Esophagus muscularis mucosa (tissue), 3 donors: ENCODE results near the gene KIRREL2.
A peak's percentile ranks its signal among the peaks of the same experiment; 100 is the strongest.

Experiments
- POLR2A ChIP-seq: fragments of 450-650 bp; IDR thresholded peaks from one replicate; pipeline ENCODE4 v1.6.1; 2017; ENCODE audit warnings: antibody characterized with exemption, moderate library complexity, mild to moderate bottlenecking, low read depth
- POLR2AphosphoS5 ChIP-seq, 2 donors: sonication (generic); formaldehyde crosslinking; IDR thresholded peaks; one replicate each; pipeline ENCODE4 v1.6.1; 2017; ENCODE audit warnings: antibody characterized with exemption in 2 of 2
- TF ChIP-seq, protein P1 (sequence below), 3 experiments: fragments of 200-600 bp in 2 of 3; fragments of 450-650 bp in 1 of 3; sonication (generic) in 2 of 3; IDR thresholded peaks; one replicate each; pipeline ENCODE4 v1.5.1; 2017 to 2019; ENCODE audit warnings: antibody characterized with exemption in 3 of 3, mild to moderate bottlenecking in 2 of 3, moderate library complexity in 1 of 3

DNA sequence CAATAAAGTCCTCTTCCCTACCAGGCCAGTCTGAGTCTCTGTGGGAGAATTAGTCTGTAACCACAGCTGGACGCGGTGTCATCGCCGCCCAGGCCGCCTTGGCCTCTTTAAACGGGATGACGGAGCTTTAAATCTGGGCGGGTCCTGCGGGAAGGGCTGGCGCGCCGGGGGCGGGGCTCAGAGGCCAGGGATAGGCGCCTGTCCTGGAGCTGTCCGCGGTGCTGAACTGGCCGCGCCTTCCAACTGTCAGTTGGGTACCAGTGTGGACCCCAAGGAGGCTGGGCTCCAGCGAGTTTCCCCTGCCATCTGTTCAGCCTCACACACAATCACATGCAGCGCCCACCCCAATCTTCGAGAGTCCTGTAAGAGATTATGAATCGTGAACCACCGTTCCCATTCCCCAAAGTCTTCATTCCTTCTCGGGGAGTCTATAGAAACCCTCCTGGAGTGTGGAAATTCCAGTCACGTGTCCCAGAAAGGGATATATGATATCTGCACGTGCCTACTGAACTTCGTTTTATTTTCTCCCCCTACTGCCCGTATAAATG lies 23.1 kb downstream of the KIRREL2 start:
- TF ChIP-seq POLR2A: no peak
- TF ChIP-seq, protein P1, sequence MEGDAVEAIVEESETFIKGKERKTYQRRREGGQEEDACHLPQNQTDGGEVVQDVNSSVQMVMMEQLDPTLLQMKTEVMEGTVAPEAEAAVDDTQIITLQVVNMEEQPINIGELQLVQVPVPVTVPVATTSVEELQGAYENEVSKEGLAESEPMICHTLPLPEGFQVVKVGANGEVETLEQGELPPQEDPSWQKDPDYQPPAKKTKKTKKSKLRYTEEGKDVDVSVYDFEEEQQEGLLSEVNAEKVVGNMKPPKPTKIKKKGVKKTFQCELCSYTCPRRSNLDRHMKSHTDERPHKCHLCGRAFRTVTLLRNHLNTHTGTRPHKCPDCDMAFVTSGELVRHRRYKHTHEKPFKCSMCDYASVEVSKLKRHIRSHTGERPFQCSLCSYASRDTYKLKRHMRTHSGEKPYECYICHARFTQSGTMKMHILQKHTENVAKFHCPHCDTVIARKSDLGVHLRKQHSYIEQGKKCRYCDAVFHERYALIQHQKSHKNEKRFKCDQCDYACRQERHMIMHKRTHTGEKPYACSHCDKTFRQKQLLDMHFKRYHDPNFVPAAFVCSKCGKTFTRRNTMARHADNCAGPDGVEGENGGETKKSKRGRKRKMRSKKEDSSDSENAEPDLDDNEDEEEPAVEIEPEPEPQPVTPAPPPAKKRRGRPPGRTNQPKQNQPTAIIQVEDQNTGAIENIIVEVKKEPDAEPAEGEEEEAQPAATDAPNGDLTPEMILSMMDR (IDR thresholded peaks at IDR 0.05): no peak
- peak; percentile 23 to 66 for TF ChIP-seq POLR2AphosphoS5 (IDR thresholded peaks at IDR 0.05)
